ENCODE data around the gene SCAMP5. TPM values are rescaled to one million over a fixed set of nuclear protein-coding genes. Genes with fewer than 3 reads are reported as not detected.

Gene SCAMP5
- total RNA-seq, 4 donors from 2014 or later = 11.3 to 24.8 (median 15.8) TPM; not detected in 1

- intact Hi-C loops (cut with DNase I; ENCODE audit: low total_unique reads) = no loop called here
- no peak for DNase-seq
- H3K4me3 ChIP-seq = no peak overlapping the region
- no peaks in the 10 kb centered on the region for H3K27me3 ChIP-seq
- WGBS, 2 donors (ENCODE audit: low coverage in 1 of 2) = 7 to 59% methylated on average over 1 to 3 of the region's 3 CpGs
- peaks cover 1 to 19% (median 9%) of the 10 kb centered on the region in 4 donors for H3K4me1 ChIP-seq
- no peaks in the 10 kb centered on the region for H3K9me3 ChIP-seq
- TF ChIP-seq CTCF (IDR thresholded peaks at IDR 0.05) (no peak), EP300 (IDR thresholded peaks at IDR 0.05; ENCODE audit: low read depth) (no peak), POLR2A (IDR thresholded peaks at IDR 0.05) (no peak), POLR2AphosphoS5 (IDR thresholded peaks at IDR 0.05) (no peak)
- H3K36me3 ChIP-seq = no peaks in the 10 kb centered on the region
- H3K27ac ChIP-seq = peak overlapping the region; percentile 43 to 71 (median 54)
- in situ Hi-C loops (cut with MboI; ENCODE audit: low pct_ligation_motif_present in 1 of 4, low pct_unique_long_range_greater_than_20kb in 1 of 4, low sequenced_read_pairs in 3 of 4) = no loop called here
Measured at GRCh38 chr15:75054172-75054897, 59.0 kb downstream of the SCAMP5 start.

- intact Hi-C loops (cut with DNase I; ENCODE audit: low total_unique reads) = no loop called here
- Histone ChIP-seq H3K27ac (no peak overlapping the region), H3K9me3 (no peaks in the 10 kb centered on the region), H3K4me1 (peaks cover 0 to 19% (median 7%) of the 10 kb centered on the region in 4 donors), H3K36me3 (no peaks in the 10 kb centered on the region), H3K27me3 (no peaks in the 10 kb centered on the region), H3K4me3 (no peak overlapping the region)
- peak; percentile 5 for DNase-seq
- 92 to 100% methylated on average over 2 to 7 of the region's 7 CpGs for WGBS, 2 donors (ENCODE audit: low coverage in 1 of 2)
- TF ChIP-seq POLR2A (IDR thresholded peaks at IDR 0.05) (no peak), CTCF (IDR thresholded peaks at IDR 0.05) (no peak), POLR2AphosphoS5 (IDR thresholded peaks at IDR 0.05) (no peak), EP300 (IDR thresholded peaks at IDR 0.05; ENCODE audit: low read depth) (no peak)
- in situ Hi-C loops (cut with MboI; ENCODE audit: low pct_ligation_motif_present in 1 of 4, low pct_unique_long_range_greater_than_20kb in 1 of 4, low sequenced_read_pairs in 3 of 4) = no loop called here
Measured at GRCh38 chr15:75056036-75056435, 60.7 kb downstream of the SCAMP5 start.

- H3K9me3 ChIP-seq = no peaks in the 10 kb centered on the region
- H3K4me1 ChIP-seq = peaks cover 0 to 14% (median 7%) of the 10 kb centered on the region in 4 donors
- intact Hi-C loops (cut with DNase I; ENCODE audit: low total_unique reads) = no loop called here
- no peaks in the 10 kb centered on the region for H3K27me3 ChIP-seq
- H3K27ac ChIP-seq = no peak overlapping the region
- DNase-seq = no peak
- no peak overlapping the region for H3K4me3 ChIP-seq
- WGBS, 2 donors (ENCODE audit: low coverage in 1 of 2) = 94 to 100% methylated on average over 3 to 4 of the region's 4 CpGs
- TF ChIP-seq POLR2A (IDR thresholded peaks at IDR 0.05) = no peak
- no peak for TF ChIP-seq POLR2AphosphoS5 (IDR thresholded peaks at IDR 0.05)
- TF ChIP-seq EP300 (IDR thresholded peaks at IDR 0.05; ENCODE audit: low read depth) = no peak
- no peak for TF ChIP-seq CTCF (IDR thresholded peaks at IDR 0.05)
- in situ Hi-C loops (cut with MboI; ENCODE audit: low pct_ligation_motif_present in 1 of 4, low pct_unique_long_range_greater_than_20kb in 1 of 4, low sequenced_read_pairs in 3 of 4) = no loop called here
- H3K36me3 ChIP-seq = no peaks in the 10 kb centered on the region
Measured at GRCh38 chr15:75058127-75058905, 63.0 kb downstream of the SCAMP5 start.

GRCh38 chr15:75059607-75060006 is 64.2 kb downstream of the SCAMP5 start:
- Histone ChIP-seq H3K27ac (no peak overlapping the region), H3K4me3 (no peak overlapping the region), H3K9me3 (no peaks in the 10 kb centered on the region), H3K4me1 (peaks cover 0 to 5% (median 3%) of the 10 kb centered on the region in 4 donors), H3K36me3 (no peaks in the 10 kb centered on the region), H3K27me3 (no peaks in the 10 kb centered on the region)
- WGBS, 2 donors (ENCODE audit: low coverage in 1 of 2) = 79 to 100% methylated on average over 3 to 5 of the region's 5 CpGs
- intact Hi-C loops (cut with DNase I; ENCODE audit: low total_unique reads) = no loop called here
- TF ChIP-seq EP300 (IDR thresholded peaks at IDR 0.05; ENCODE audit: low read depth) (no peak), POLR2A (IDR thresholded peaks at IDR 0.05) (no peak), CTCF (IDR thresholded peaks at IDR 0.05) (no peak), POLR2AphosphoS5 (IDR thresholded peaks at IDR 0.05) (no peak)
- in situ Hi-C loops (cut with MboI; ENCODE audit: low pct_ligation_motif_present in 1 of 4, low pct_unique_long_range_greater_than_20kb in 1 of 4, low sequenced_read_pairs in 3 of 4) = no loop called here
- no peak for DNase-seq
